ENCODE measurements around the gene RAC2. TPM values are rescaled to one million over a fixed set of nuclear protein-coding genes. Genes with fewer than 3 reads are reported as not detected.
"Not testable (repeated sequence)": the region's sequence is repeated elsewhere in the genome, so short reads cannot be mapped to it uniquely, and the experiment has no call there.

The RAC2 gene
- total RNA-seq, 1 donor from 2014 or later = 3.0 TPM

GRCh38 chr22:37206841-37207821 is 36.9 kb downstream of the RAC2 start:
- no peak for DNase-seq (ENCODE audit: low read depth in 2 of 2)

GRCh38 chr22:37206118-37206840 is 37.8 kb downstream of the RAC2 start:
- DNase-seq (ENCODE audit: low read depth in 2 of 2) = no peak

- no peak for DNase-seq (ENCODE audit: low read depth in 2 of 2)
Measured at GRCh38 chr22:37205046-37205445, 39.0 kb downstream of the RAC2 start.

DNA sequence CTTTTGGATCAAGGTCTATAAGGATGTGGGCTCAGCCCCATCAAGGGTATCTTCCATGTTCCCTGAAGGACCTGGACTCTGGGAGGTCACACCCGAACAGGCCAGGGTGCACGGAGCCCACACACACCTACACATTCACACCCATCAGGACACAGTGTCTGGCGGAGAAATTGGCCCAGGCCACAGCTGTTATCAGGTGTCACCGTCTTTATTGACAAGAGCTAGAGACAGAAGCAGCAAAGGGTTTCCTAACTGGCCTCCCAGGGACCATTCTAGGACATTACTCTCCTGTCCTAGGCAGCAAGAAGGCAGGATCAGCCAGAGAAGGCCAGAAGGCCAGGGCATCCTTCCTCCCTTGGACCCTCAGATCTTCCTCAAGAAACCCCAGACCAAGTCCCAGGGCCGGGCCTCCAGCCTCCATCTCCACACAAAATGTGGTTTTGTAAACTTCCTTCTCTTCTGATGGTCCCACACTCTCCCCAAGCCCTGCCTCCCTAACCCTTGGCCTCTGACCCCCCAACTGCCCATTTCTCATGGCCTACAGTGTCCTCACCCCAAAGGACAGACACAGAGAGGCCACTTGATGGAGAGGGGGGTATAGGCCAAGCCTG is 39.9 kb downstream of the RAC2 start:
- DNase-seq (ENCODE audit: low read depth in 2 of 2) = no peak

- DNase-seq (ENCODE audit: low read depth in 2 of 2) = no peak
Measured at GRCh38 chr22:37203354-37204044, 40.6 kb downstream of the RAC2 start.

GRCh38 chr22:37202716-37203115 is 41.4 kb downstream of the RAC2 start:
- DNase-seq (ENCODE audit: low read depth in 2 of 2) = no peak

DNA sequence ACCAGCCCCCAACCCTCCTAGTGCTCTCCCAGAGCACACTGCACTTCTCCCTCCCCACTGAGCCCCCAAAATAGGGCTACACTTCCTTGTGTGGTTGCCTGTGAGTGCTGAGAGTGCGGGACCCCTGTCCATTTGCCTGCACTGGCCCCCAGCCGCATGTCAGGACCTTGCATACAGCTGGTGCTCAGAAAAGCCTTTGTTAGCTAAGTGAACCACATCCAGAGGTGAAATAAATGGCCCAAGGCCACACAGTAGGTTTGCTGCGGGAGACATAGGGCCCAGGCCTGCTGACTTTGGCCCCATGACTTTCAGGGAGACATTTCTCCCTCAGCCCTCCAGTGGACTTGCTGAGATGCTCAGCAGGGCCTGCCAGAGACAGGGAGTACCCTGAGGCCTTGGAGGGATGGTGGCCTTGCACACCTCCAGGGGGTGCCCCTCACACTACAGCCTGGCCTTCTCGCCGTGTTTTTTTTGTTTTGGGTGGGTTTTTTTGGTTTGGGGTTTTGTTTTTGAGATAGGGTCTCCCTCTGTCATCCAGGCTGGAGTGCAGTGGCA is 42.0 kb downstream of the RAC2 start:
- DNase-seq (ENCODE audit: low read depth in 2 of 2) = no peak

GRCh38 chr22:37201443-37201820 is 42.6 kb downstream of the RAC2 start:
- not testable (repeated sequence) for DNase-seq (ENCODE audit: low read depth in 2 of 2)

- no peak for DNase-seq (ENCODE audit: low read depth in 2 of 2)
Measured at GRCh38 chr22:37199760-37200108, 44.3 kb downstream of the RAC2 start.

DNA sequence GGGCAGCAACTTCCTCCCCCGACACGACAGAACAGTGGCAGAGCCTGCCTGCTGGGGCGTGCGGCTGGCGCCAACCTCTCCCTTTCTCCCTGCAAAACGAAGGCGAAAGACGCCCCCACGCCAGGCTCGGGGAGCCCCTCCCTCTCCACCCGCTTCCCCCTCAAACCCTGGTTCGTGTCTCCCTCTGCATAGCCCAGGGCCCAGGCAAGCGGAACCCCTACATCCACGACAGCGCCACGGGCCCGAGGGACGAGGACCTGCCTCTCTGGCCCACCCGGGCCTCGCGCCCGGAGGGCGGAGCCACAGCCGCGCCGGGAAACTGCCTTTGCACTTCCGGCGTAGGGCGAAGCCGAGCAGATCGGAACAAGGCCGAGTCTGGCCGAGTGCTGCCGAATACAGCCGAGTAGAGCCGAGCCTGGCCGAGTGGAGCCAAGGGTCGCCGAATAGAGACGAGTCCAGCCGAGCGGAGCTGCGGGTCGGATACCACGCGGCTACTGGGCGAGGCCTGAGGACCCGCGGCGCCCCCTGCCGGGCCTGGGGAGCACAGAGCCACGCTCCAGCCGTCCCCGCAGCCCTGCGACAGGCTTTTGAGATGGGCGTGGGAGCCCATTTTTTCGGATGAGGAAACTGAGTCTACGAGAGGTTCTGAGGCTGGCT is 44.8 kb downstream of the RAC2 start:
- DNase-seq (ENCODE audit: low read depth in 2 of 2) = peak; percentile 97 to 99

DNA sequence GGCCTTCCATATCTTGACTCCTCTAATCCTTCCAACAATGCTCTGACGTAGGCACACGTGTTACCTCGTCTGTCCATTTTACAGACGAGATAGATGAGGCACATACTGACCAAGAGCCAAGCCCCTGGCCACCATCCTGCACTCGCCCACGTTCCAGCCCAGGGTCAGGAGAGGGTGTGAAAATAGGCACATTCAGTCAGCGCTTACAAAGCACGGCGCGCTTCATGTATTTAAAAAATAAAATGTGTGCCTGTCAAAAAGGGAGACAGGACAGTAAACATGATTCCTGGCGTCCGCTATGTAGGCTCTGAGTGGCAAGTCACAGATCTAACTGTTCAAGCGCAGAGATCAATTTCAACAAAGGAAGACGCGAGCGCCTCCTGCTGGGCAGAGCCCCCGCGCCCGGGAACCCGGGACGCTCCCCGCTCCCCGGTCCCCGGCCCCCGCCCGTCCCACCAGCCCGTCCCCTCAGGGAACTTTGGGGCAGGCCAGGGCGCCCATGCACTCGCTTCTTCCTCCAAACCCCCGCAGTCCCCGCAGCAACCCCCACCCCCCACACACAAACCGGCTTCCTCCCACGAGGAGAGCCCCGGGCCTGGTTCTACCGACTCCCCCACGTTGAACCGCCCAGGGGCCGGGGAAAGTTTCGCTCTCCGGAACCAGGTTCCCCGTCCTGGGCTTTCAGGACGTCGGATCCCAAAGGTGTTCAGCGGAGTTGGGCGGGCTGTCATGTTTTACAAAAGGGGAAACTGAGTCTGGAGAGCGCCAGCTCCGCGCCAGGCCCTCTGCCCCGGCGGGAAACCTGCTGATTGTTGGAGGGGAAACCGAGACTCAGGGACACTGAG is 45.6 kb downstream of the RAC2 start:
- peak; percentile 72 to 87 for DNase-seq (ENCODE audit: low read depth in 2 of 2)

DNA sequence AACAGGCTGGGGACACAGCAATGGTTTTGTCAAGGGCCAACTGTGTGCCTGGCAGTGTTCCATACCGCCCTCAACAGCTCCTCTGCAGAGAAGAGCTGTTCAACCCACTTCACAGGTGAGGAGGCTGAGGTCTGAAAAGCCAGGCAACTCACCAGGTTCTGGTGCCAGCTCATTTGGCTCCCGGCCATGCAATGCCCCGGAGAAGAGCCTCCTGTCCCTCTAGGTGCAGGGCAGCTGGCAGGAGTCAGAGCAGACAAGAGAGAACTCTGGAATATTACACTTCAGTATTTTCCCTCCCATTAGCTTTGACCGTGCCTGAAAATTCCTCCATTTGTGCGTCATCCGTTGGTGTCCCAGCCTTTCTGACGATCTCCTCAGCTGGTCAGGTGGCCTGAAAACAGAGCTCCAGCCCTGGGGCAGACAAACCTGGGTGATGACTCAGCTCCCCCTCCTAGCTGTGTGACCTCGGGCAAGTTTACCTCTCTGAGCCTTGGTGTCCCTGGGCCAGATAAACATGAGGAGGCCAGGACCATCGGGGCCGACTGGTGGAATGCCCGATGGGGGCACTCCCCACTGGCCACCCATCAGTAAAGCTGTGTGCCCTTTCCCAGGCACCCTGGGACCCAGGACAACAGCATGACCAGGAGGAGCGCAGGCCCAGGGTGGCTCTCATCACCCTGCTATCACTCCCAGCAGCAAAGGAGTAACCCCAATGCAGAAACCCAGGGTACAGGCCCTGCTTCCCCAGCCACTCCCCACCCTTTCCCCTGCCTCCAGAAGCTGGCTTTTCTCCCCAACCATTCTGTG is 46.4 kb downstream of the RAC2 start:
- peak; percentile 51 to 70 for DNase-seq (ENCODE audit: low read depth in 2 of 2)

GRCh38 chr22:37196539-37197450 is 47.3 kb downstream of the RAC2 start:
- peak; percentile 63 to 71 for DNase-seq (ENCODE audit: low read depth in 2 of 2)

DNA sequence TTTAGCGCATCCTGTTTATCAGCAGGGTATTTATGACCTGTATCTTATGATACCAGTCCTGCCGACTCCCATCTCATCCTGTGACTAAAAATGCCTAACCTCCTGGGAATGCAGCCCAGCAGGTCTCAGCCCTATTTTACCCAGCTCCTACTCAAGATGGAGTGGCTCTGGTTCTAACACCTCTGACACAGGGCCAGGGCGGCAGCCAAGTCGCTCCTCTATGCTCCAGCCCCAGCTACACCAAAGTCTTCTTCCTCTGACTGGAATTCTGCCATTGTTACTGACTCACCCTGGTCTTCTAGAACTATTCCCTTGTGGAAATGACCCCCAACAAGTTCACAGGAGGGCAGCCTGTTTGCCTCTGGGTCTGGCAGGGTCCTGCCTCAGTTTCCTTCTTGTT is 48.1 kb downstream of the RAC2 start:
- no peak for DNase-seq (ENCODE audit: low read depth in 2 of 2)

DNA sequence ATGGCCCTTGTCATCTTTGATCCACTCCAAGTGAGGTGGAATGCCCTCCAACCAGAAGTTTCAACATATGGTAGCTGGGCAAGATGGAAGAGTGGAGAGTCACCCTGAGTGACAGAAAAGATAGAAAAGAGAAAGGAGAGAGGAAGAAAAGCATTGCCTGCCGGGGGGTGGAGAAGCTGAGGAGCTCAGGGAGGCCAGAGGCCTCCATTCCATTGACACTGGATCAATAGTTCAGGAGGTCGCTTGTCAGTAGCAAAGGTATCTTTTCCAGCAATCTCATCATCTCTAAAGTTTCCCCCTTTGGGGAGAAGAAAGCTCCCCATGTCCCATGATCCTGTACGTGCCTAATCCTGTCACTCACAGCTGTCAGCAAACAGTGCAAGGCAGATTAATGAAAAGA is 49.3 kb downstream of the RAC2 start:
- DNase-seq (ENCODE audit: low read depth in 2 of 2) = no peak

DNA sequence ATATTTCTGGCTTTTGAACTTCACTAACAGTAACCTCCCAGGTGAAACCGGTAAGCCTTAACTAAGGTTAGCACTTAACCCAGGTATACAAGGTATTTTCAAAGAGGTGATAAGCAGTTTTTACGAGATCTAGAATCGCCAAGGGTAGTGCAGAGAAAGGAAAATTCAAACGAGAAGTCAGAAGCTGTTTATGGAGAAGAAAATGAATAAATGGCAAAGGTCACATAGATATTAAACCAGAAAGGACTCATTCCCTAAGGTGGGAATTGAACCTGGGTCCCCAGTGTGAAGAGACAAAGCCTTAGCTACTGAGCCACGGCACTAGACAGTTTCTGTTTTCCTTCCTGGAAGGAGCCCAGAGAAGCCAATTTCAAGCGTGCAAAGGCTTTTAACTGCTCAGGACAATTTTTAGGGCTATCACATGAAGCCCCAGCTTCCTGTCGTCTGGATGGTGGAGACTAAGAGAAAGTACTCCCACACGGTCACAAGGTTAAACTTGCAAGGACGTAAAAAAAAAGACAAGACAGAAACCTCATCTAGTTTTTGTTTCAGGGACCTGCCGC is 50.4 kb downstream of the RAC2 start:
- peak in 1 of 2 donors; percentile 36 for DNase-seq (ENCODE audit: low read depth in 2 of 2)

- no peak for DNase-seq (ENCODE audit: low read depth in 2 of 2)
Measured at GRCh38 chr22:37192741-37193140, 51.3 kb downstream of the RAC2 start.

- no peak for DNase-seq (ENCODE audit: low read depth in 2 of 2)
Measured at GRCh38 chr22:37192204-37192603, 51.9 kb downstream of the RAC2 start.

All from lung microvascular endothelial cell (primary cell).